ENCODE results near the gene SLC22A23. TPM values are rescaled to one million over a fixed set of nuclear protein-coding genes. Genes with fewer than 3 reads are reported as not detected.

Gene SLC22A23
- total RNA-seq, 2 experiments from 2014 or later, result 13.4 to 13.6 TPM

GRCh38 chr6:3314621-3315467 is 142.0 kb downstream of the SLC22A23 start:
- ATAC-seq (ENCODE audit: poor library complexity) (no peak), DNase-seq (peak in 1 of 14 experiments; percentile 4)
- H3K4me1 ChIP-seq (ENCODE audit: insufficient read depth, low read length), result peaks cover 19% of the 10 kb centered on the region
- no peak overlapping the region for H3K27ac ChIP-seq (ENCODE audit: low read depth in 1 of 2, low read length in 2 of 2)
- Mint-ChIP-seq H3K4me1 (ENCODE audit: low read depth) (peaks cover 28% of the 10 kb centered on the region), H3K4me3 (no peak overlapping the region), H3K27me3 (no peaks in the 10 kb centered on the region), H3K9me3 (no peaks in the 10 kb centered on the region), H3K27ac (no peak overlapping the region), H3K36me3 (ENCODE audit: low read depth) (no peaks in the 10 kb centered on the region)
- intact Hi-C loops (cut with DNase I, micrococcal nuclease), result no loop called here
- no peaks in the 10 kb centered on the region for H3K9me3 ChIP-seq (ENCODE audit: control insufficient read depth in 1 of 2, insufficient read depth in 1 of 2, low read length in 2 of 2)
- H3K27me3 ChIP-seq (ENCODE audit: control insufficient read depth in 1 of 2, insufficient read depth in 2 of 2, low read length in 2 of 2), result no peaks in the 10 kb centered on the region
- no peak for TF ChIP-seq CTCF (IDR thresholded peaks at IDR 0.05)
- POLR2A ChIA-PET, result interaction anchor here (0.6 kb wide), 1 partner anchor 29 kb away, joined by 3 read pairs; no protein-coding TSS in a partner anchor
- no peaks in the 10 kb centered on the region for H3K36me3 ChIP-seq (ENCODE audit: insufficient read depth, low read length)
- no peak overlapping the region for H3K4me3 ChIP-seq (ENCODE audit: low read length)
- CTCF ChIA-PET, result no interaction called here

- Mint-ChIP-seq H3K4me3 (no peak overlapping the region), H3K27me3 (no peaks in the 10 kb centered on the region), H3K9me3 (no peaks in the 10 kb centered on the region), H3K27ac (no peak overlapping the region), H3K36me3 (ENCODE audit: low read depth) (no peaks in the 10 kb centered on the region), H3K4me1 (ENCODE audit: low read depth) (peaks cover 25% of the 10 kb centered on the region)
- CTCF ChIA-PET, result no interaction called here
- TF ChIP-seq CTCF (IDR thresholded peaks at IDR 0.05), result no peak
- no peak overlapping the region for H3K4me3 ChIP-seq (ENCODE audit: low read length)
- no peaks in the 10 kb centered on the region for H3K36me3 ChIP-seq (ENCODE audit: insufficient read depth, low read length)
- POLR2A ChIA-PET, result interaction anchor here (0.6 kb wide), 1 partner anchor 29 kb away, joined by 3 read pairs; no protein-coding TSS in a partner anchor
- intact Hi-C loops (cut with DNase I, micrococcal nuclease), result no loop called here
- DNase-seq (no peak), ATAC-seq (ENCODE audit: poor library complexity) (no peak)
- no peaks in the 10 kb centered on the region for H3K27me3 ChIP-seq (ENCODE audit: control insufficient read depth in 1 of 2, insufficient read depth in 2 of 2, low read length in 2 of 2)
- no peak overlapping the region for H3K27ac ChIP-seq (ENCODE audit: low read depth in 1 of 2, low read length in 2 of 2)
- H3K4me1 ChIP-seq (ENCODE audit: insufficient read depth, low read length), result peaks cover 19% of the 10 kb centered on the region
- H3K9me3 ChIP-seq (ENCODE audit: control insufficient read depth in 1 of 2, insufficient read depth in 1 of 2, low read length in 2 of 2), result no peaks in the 10 kb centered on the region
Measured at GRCh38 chr6:3314176-3314575, 142.7 kb downstream of the SLC22A23 start.

- peaks cover 7% of the 10 kb centered on the region for H3K4me1 ChIP-seq (ENCODE audit: insufficient read depth, low read length)
- no peaks in the 10 kb centered on the region for H3K9me3 ChIP-seq (ENCODE audit: control insufficient read depth in 1 of 2, insufficient read depth in 1 of 2, low read length in 2 of 2)
- Mint-ChIP-seq H3K9me3 (no peaks in the 10 kb centered on the region), H3K4me1 (ENCODE audit: low read depth) (peaks cover 11% of the 10 kb centered on the region), H3K36me3 (ENCODE audit: low read depth) (no peaks in the 10 kb centered on the region), H3K27me3 (no peaks in the 10 kb centered on the region), H3K27ac (no peak overlapping the region), H3K4me3 (no peak overlapping the region)
- no peak overlapping the region for H3K27ac ChIP-seq (ENCODE audit: low read depth in 1 of 2, low read length in 2 of 2)
- intact Hi-C loops (cut with DNase I, micrococcal nuclease), result no loop called here
- POLR2A ChIA-PET, result no interaction called here
- no peaks in the 10 kb centered on the region for H3K36me3 ChIP-seq (ENCODE audit: insufficient read depth, low read length)
- DNase-seq, result peak in 1 of 14 experiments; percentile 12
- no peaks in the 10 kb centered on the region for H3K27me3 ChIP-seq (ENCODE audit: control insufficient read depth in 1 of 2, insufficient read depth in 2 of 2, low read length in 2 of 2)
- no peak for TF ChIP-seq CTCF (IDR thresholded peaks at IDR 0.05)
- CTCF ChIA-PET, result no interaction called here
- ATAC-seq (ENCODE audit: poor library complexity), result no peak
- H3K4me3 ChIP-seq (ENCODE audit: low read length), result no peak overlapping the region
Measured at GRCh38 chr6:3312604-3313231, 144.1 kb downstream of the SLC22A23 start.
